Islet precursor cell (in vitro differentiated cells): ENCODE measurements around the gene OR2T33.
"Not testable (repeated sequence)": the region's sequence is repeated elsewhere in the genome, so short reads cannot be mapped to it uniquely, and the experiment has no call there.

ENCODE experiments used
- DNase-seq: peaks from one replicate; pipeline ENCODE4 v3.0.0-alpha.2; 2018

Gene OR2T33

GRCh38 chr1:248277876-248278275 lies at the start of gene OR2T33:
OR2T33 (minus strand) TSS chr1:248277976; CDS start chr1:248273814, 4,162 bp downstream.
- no peak for DNase-seq

- no peak for DNase-seq
Observed at GRCh38 chr1:248324468-248324867, 46.7 kb upstream of the OR2T33 start, which contains the start of gene OR2M7. OR2M7 (minus strand) TSS chr1:248324568; CDS start chr1:248324568, 0 bp downstream.

GRCh38 chr1:248316796-248317195 lies 39.0 kb upstream of the OR2T33 start:
- DNase-seq: no peak

GRCh38 chr1:248306740-248307139 lies 29.0 kb upstream of the OR2T33 start:
- not testable (repeated sequence) for DNase-seq

GRCh38 chr1:248306103-248306502 lies 28.3 kb upstream of the OR2T33 start:
- DNase-seq: no peak

- DNase-seq: not testable (repeated sequence)
Observed at GRCh38 chr1:248305672-248306071, 27.9 kb upstream of the OR2T33 start.

GRCh38 chr1:248303324-248303723 lies 25.5 kb upstream of the OR2T33 start, which contains the start of gene OR2T12:
OR2T12 (minus strand) TSS chr1:248303424; CDS start chr1:248295578, 7,846 bp downstream.
- DNase-seq: no peak

- no peak for DNase-seq
Observed at GRCh38 chr1:248288391-248288790, 10.6 kb upstream of the OR2T33 start.

GRCh38 chr1:248273225-248273624 lies 4.6 kb downstream of the OR2T33 start:
- not testable (repeated sequence) for DNase-seq

GRCh38 chr1:248268178-248268577 lies 9.6 kb downstream of the OR2T33 start:
- DNase-seq: no peak

GRCh38 chr1:248259309-248259708 lies 18.5 kb downstream of the OR2T33 start:
- not testable (repeated sequence) for DNase-seq

- DNase-seq: peak; percentile 43
Observed at GRCh38 chr1:248243204-248243603, 34.6 kb downstream of the OR2T33 start.

GRCh38 chr1:248239478-248239877 lies 38.3 kb downstream of the OR2T33 start:
- no peak for DNase-seq

- no peak for DNase-seq
Observed at GRCh38 chr1:248231117-248231516, 46.7 kb downstream of the OR2T33 start, which contains the start of gene OR2M4. OR2M4 (plus strand) TSS chr1:248231417; CDS start chr1:248238929, 7,512 bp downstream.

- no peak for DNase-seq
Observed at GRCh38 chr1:248229360-248229908, 48.3 kb downstream of the OR2T33 start.

GRCh38 chr1:248225537-248225936 lies 52.2 kb downstream of the OR2T33 start:
- no peak for DNase-seq
